GM12891 (cell line): ENCODE results near the gene WAPL.

Experiments used
- POLR2A ChIP-seq: IDR thresholded peaks from 2 replicates; pipeline ENCODE4 v1.6.1; 2011; ENCODE audit warnings: low read depth, low read length, control low read depth
- POLR2AphosphoS5 ChIP-seq: IDR thresholded peaks from 2 replicates; pipeline ENCODE4 v1.6.1; 2011; ENCODE audit warnings: low read depth, low read length, control low read depth
- POU2F2 ChIP-seq: IDR thresholded peaks from 2 replicates; pipeline ENCODE4 v1.6.1; 2011; ENCODE audit warnings: low read depth, mild to moderate bottlenecking, control low read depth, low read length, moderate library complexity
- TAF1 ChIP-seq: IDR thresholded peaks from 2 replicates; pipeline ENCODE4 v1.6.1; 2011; ENCODE audit warnings: low read depth, low read length, control low read depth

GRCh38 chr10:86461963-86462804 lies 59.4 kb downstream of the WAPL start:
- TF ChIP-seq POLR2AphosphoS5, result no peak
- TF ChIP-seq TAF1, result no peak
- no peak for TF ChIP-seq POLR2A
- no peak for TF ChIP-seq POU2F2
